GM06990 (cell line): ENCODE data around the gene STYXL1.
"Not testable (repeated sequence)": the region's sequence is repeated elsewhere in the genome, so short reads cannot be mapped to it uniquely, and the experiment has no call there.

Experiments used
- DNase-seq: peaks from one replicate; pipeline ENCODE4 v3.0.0-alpha.2; 2011; ENCODE audit not compliant: insufficient read length; ENCODE audit errors: extremely low read depth
- H3K27me3 ChIP-seq: replicated peaks from 2 replicates; pipeline ENCODE4 v1.6.0; 2011; ENCODE audit warnings: low read length; ENCODE audit not compliant: control insufficient read depth, insufficient read depth
- H3K36me3 ChIP-seq: 2 replicates; pipeline ENCODE4 v1.5.1; 2011; ENCODE audit warnings: low read length; ENCODE audit not compliant: control insufficient read depth, insufficient read depth
- H3K4me3 ChIP-seq: replicated peaks from 2 replicates; pipeline ENCODE4 v1.5.1; 2011; ENCODE audit warnings: low read depth, mild to moderate bottlenecking, control low read depth, low read length
- CTCF ChIP-seq: IDR thresholded peaks from 2 replicates; pipeline ENCODE4 v1.5.1; 2011; ENCODE audit warnings: low read length, control low read depth, mild to moderate bottlenecking, inconsistent platforms; ENCODE audit not compliant: insufficient read depth, poor library complexity, severe bottlenecking

Gene STYXL1

GRCh38 chr7:76048668-76048988, 828 bp upstream of the STYXL1 start:
- Histone ChIP-seq H3K36me3 (peaks cover 4% of the 10 kb centered on the region), H3K4me3 (peak overlapping the region; percentile 99), H3K27me3 (no peaks in the 10 kb centered on the region)
- TF ChIP-seq CTCF: peak; percentile 33
- DNase-seq: no peak

- no peak for TF ChIP-seq CTCF
- Histone ChIP-seq H3K36me3 (peaks cover 5% of the 10 kb centered on the region), H3K27me3 (no peaks in the 10 kb centered on the region), H3K4me3 (peak overlapping the region; percentile 99)
- DNase-seq: no peak
These were observed 442 bp downstream of the STYXL1 start for GRCh38 chr7:76047305-76047810.

GRCh38 chr7:76044375-76044865, 3.4 kb downstream of the STYXL1 start:
- no peak for TF ChIP-seq CTCF
- Histone ChIP-seq H3K36me3 (peaks cover 6% of the 10 kb centered on the region), H3K4me3 (no peak overlapping the region)

GRCh38 chr7:76040126-76040525, 7.7 kb downstream of the STYXL1 start:
- H3K4me3 ChIP-seq: no peak overlapping the region
- H3K27me3 ChIP-seq: no peaks in the 10 kb centered on the region
- no peak for TF ChIP-seq CTCF
- no peak for DNase-seq
- H3K36me3 ChIP-seq: peaks cover 8% of the 10 kb centered on the region

More at GRCh38 chr7:76044375-76044865, 3.4 kb downstream of the STYXL1 start:
- no peak for DNase-seq
- no peaks in the 10 kb centered on the region for H3K27me3 ChIP-seq

GRCh38 chr7:76037310-76037709, 10.5 kb downstream of the STYXL1 start:
- DNase-seq: no peak
- no peak overlapping the region for H3K4me3 ChIP-seq
- H3K27me3 ChIP-seq: no peaks in the 10 kb centered on the region
- peaks cover 7% of the 10 kb centered on the region for H3K36me3 ChIP-seq
- TF ChIP-seq CTCF: no peak

- H3K36me3 ChIP-seq: peaks cover 7% of the 10 kb centered on the region
- no peak for TF ChIP-seq CTCF
- H3K27me3 ChIP-seq: no peaks in the 10 kb centered on the region
- DNase-seq: no peak
- H3K4me3 ChIP-seq: no peak overlapping the region
These were observed 15.8 kb downstream of the STYXL1 start for GRCh38 chr7:76031964-76032363.

GRCh38 chr7:76029682-76030081, 18.1 kb downstream of the STYXL1 start:
- H3K27me3 ChIP-seq, DNase-seq, H3K36me3 ChIP-seq, H3K4me3 ChIP-seq: not testable (repeated sequence)
